GM19351 (cell line): ENCODE results near the gene DPEP2.
"Not testable (repeated sequence)": the region's sequence is repeated elsewhere in the genome, so short reads cannot be mapped to it uniquely, and the experiment has no call there.

ENCODE experiments used
- ATAC-seq: cut with Tn5 transposase; IDR thresholded peaks from one replicate; pipeline ENCODE4 v1.9.1; 2021; ENCODE audit warnings: mild to moderate bottlenecking, moderate library complexity; ENCODE audit not compliant: unreplicated experiment

The DPEP2 gene, protein sequence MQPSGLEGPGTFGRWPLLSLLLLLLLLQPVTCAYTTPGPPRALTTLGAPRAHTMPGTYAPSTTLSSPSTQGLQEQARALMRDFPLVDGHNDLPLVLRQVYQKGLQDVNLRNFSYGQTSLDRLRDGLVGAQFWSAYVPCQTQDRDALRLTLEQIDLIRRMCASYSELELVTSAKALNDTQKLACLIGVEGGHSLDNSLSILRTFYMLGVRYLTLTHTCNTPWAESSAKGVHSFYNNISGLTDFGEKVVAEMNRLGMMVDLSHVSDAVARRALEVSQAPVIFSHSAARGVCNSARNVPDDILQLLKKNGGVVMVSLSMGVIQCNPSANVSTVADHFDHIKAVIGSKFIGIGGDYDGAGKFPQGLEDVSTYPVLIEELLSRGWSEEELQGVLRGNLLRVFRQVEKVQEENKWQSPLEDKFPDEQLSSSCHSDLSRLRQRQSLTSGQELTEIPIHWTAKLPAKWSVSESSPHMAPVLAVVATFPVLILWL

DNA sequence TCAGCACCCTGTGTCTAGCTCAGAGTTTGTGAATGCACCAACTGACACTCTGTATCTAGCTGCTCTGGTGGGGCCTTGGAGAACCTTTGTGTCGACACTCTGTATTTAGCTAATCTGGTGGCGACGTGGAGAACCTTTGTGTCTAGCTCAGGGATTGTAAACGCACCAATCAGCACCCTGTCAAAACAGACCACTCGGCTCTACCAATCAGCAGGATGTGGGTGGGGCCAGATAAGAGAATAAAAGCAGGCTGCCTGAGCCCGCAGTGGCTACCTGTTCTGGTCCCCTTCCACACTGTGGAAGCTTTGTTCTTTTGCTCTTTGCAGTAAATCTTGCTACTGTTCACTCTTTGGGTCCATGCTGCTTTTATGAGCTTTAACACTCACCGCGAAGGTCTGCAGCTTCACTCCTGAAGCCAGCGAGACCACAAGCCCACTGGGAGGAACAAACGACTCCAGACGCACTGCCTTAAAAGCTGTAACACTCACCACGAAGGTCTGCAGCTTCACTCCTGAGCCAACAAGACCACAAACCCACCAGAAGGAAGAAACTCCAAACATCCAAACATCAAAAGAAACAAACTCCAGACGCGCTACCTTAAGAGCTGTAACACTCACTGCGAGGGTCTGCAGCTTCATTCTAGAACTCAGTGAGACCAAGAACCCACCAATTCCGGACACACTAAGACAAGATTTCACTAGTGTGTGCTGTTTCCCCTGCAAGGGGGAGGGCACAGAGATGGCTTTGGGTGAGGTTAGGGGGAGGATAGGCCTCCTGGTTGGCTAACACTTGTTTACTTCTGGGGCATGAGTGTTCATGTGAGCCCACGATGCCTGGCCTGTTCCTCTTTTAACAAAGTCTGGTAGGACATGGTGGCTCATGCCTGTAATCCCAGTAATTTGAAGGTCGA, at the start of gene DPEP2:
TSS of gene DPEP2 (minus strand) at position 706 of the 910 bp plus-strand sequence. CDS start 6,272 bp downstream, outside the sequence.
- ATAC-seq = not testable (repeated sequence)

DNA sequence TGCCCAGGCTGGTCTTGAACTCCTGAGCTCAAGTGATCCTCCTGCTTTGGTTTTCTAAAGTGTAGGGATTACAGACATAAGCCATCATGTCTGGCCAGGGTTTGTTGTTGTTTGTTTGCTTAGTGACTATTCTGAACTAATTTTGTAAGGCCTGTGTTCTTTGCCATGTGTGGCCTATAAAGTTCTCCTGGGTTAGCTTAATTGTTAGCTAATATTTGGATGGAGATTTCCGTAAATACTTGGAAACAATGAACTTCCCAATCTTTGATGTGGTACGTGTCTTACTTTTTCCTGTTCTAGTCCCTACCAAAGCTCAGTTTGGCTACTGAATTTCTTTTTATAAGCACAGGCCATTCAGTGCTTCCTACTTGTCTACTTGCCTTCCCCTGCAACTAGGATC, 48.7 kb upstream of the DPEP2 start:
- ATAC-seq = no peak

DNA sequence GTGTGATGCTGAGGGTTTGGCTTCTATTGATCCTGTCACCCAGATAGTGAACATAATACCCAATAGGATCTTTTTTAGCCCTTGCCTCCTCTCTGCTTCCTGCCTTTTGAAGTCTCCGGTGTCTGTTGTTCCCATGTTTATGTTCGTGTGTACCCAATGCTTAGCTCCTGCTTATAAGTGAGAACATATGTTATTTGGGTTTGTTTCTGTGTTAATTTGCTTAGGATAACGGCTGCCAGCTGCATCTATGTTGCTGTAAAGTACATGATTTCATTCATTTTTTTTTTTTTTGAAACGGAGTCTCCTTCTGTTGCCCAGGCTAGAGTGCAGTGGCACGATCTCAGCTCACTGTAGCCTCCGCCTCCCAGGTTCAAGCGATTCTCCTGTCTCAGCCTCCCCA, 46.8 kb upstream of the DPEP2 start:
- no peak for ATAC-seq

DNA sequence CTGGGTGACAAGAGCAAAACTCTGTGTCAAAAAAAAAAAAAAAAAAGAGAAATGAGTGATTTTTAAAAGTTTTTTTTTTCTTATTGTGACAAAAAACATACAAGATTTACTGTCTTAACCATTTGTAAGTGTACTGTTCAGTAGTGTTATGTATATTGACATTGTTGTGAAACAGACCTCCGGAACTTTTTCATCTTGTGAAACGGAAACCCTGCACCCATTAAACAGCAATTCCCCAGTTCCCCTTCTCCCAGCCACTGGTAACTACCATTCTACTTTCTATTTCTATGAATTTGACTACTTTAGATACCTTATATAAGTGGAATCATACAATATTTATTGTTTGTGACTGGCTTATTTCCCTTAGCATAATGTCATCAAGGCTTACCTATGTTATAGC, 42.5 kb upstream of the DPEP2 start:
- no peak for ATAC-seq

DNA sequence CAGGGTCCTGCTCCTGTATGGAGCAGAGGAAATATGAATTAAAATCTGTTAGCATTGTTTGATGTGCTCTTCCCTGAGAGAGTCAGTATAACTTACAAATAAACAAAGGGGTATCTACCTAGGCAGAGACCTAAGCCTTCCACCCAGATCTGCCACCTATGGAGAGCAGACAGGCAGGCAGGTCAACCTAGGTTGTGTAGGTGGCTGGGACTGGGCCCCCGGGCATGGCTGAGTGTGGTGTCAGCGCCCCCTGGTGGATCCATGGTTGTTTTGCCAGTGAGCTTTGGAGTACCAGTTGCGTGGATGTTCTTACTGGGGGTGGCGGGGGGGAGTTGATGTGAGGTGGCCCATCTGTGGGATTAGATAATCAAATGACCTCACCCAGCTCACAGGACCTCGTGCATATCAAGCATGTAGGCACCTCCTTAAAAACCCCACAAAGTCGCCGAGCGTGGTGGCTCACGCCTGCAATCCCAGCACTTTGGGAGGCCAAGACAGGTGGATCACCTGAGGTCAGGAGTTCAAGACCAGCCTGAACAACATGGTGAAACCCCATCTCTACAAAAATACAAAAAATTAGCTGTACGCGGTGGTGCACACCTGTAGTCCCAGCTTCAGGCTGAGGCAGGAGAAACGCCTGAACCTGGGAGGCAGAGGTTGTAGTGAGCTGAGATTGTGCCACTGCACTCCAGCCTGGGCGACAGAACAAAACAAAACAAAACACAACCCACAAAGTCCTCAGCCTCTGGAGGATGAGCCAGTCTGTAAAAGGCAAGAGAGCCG, 41.4 kb upstream of the DPEP2 start:
- peak; percentile 73 for ATAC-seq

DNA sequence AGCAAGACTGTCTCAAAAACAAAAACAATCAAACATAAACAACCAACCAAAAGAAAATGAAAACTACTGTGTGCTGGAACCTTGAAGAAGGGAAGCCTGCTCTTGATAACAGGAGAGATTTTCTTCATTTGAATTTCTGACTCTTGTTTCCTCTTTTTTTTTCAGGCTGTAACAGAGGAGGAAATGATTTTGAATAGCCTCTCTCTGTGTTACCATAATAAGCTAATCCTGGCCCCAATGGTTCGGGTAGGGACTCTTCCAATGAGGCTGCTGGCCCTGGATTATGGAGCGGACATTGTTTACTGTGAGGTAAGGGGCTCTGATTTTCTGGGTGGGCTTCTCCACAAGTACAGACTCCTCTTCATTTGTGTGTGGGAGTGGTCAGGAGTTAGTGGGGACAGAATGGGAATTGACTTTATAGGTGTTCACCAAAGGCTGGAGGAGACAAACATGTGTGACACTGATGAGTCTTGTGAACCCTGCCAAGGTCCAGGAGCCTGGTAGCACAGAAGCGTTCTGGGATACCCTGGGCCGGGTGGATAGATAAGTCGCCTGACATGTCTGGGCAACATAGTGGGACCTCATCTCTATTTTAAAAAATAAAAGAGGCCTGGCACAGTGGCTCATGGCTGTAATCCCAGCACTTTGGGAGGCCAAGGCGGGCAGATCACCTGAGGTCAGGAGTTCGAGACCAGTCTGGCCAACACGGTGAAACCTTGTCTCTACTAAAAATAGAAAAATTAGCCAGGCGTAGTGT, 38.7 kb upstream of the DPEP2 start:
- ATAC-seq = no peak

DNA sequence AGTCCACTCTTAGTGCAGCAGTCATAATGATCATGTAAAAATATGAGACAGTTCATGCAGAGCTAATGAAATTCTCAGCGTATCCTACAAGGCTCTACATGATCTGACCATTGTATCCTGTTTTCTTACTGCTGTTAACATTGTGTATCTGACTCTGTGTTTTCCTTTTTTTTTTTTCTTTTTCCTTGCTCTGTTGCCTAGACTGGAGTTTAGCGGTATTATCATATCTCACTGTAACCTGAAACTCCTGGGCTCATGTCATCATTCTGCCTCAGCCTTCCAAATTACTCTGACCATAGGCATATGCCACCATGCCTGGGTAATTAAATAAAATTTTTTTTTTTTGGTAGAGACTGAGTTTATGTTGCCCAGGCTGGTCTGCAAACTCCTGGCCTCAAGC, 35.9 kb upstream of the DPEP2 start:
- no peak for ATAC-seq

DNA sequence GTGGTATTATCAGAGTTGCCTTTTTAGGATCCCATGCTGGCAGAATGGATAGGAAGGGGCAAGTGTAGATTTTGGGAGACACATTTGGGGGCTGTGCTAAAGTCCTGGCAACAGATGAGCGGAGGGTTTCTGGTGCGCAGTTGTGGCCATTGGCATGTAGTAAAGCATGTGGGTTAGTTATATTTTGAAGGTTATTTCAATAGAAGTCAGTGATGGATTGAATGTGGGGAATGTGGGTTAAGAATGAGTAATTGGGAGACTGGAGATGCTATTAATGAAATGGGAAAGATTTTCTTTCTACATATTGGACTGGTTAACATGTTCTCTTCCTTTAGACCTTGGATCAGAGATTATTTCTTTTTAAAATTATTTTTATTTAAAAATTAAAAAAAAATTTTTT, 33.8 kb upstream of the DPEP2 start:
- ATAC-seq = no peak

DNA sequence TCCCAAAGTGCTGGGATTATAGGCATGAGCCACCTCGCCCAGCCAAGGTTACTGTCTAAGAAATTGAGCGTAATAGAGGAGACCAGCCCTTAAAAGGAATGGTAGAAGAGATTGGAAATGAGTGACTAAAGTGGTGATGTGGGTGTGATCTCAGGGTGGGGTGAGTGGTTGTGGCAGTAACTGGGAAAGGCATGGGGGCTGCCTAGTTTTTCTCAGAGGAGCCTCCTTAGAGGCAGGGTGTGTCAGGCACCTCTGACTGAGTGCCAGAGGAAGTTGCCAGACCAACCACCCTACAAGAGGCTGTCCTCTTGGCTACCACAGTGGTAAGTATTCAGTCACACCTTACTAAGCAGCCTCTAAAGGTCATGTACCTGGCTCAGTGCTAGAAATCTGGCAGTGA, 32.7 kb upstream of the DPEP2 start:
- no peak for ATAC-seq

DNA sequence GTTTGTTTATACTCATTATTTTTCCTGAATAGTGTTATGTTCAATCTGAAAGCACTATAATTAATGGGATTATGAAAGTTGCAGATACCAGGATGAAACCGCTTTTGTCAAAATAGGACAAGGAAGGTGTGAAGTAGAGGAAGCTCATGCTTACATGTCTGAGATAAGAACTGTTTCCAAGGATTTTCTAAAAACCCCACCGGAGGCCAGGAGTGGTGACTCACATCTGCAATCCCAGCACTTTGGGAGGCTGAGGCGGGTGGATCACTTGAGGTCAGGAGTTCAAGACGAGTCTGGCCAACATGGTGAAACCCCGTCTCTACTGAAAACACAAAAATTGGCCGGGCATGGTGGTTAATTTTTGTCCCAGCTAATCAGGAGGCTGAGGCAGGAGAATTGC, 30.8 kb upstream of the DPEP2 start:
- ATAC-seq = not testable (repeated sequence)

DNA sequence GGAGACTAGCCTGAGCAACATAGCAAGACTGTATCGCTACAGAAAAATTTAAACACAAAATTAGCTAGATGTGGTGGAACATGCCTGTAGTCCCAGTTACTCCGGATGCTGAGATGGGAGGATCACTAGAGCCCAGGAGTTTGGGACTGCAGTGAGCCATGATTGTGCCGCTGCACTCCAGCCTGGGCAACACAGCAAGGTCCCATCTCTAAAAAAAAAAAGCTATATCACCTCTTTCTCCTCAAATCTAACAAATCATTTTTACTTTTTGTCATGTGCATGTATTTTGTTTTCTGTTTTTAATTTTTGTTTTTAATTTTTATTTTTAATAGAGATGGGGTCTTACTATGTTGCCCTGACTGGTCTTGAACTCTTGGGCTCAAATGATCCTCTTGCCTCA, 29.7 kb upstream of the DPEP2 start:
- ATAC-seq = no peak

DNA sequence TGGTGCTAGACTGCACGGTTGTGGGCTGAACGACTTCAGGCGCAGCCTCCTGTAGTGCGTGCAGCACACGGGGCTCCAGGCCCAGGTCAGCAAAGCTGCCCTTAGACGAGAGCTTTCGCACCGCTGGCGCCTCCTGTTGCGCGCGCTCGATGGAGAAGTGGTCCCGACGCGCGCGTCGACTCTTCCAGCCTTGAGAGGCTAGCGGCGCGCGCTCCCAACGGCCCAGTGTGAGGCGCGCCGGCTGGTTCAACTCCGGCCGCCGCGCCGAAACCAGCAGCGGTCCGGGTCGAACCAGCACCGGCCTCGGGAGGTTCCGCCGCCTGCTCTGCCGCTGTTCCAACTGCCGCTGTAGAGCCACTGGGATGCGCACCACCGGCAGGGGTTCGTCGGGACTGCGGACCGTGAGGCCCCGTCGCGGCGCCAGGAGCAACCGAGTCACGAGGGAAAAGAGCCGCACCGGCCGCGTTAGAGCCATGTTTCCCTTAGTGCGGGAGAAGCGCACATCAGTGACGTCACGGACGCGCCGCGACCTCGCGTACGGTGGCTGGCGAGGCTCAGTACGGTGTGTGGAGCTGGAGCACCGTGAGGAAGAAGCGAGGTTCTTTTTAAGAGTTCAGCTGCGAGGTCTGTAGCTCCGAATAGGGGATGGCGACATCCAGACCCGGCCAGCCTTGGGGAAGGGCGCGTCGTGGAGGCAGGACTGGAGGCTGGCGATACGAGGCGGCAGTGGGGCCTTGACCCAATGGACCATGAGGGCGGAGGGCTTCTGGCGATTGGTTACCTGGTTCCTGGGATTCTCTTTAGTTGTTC, 23.6 kb upstream of the DPEP2 start, which contains the start of the genes DDX28 and DUS2:
TSS of gene DDX28 (minus strand) at position 505 of the 810 bp plus-strand sequence. CDS start at position 475, 30 bp downstream.
TSS of gene DUS2 (plus strand) at position 557 of the 810 bp plus-strand sequence. CDS start 14,740 bp downstream, outside the sequence.
- ATAC-seq = peak; percentile 79

DNA sequence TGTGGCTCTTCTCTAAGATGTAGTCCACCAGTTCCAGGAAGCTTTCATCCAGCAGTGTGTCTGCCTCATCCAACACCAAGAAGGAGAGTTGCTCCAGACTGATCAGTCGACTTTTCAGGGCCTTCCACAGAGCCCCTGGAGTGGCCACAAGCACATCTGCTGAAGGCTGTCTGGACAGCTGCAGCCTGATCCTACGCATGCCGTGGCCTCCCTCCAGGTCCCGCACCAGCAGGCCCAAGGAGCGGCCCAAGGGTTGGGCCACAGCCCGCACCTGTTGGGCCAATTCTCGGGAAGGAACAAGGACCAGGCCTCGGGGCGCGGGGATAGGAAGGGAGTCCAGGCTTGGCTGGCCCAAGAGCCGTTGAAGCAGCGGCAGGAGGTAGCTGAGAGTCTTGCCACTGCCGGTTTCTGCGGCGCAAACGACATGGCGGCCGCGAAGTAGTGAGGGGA, 23.0 kb upstream of the DPEP2 start:
- no peak for ATAC-seq

DNA sequence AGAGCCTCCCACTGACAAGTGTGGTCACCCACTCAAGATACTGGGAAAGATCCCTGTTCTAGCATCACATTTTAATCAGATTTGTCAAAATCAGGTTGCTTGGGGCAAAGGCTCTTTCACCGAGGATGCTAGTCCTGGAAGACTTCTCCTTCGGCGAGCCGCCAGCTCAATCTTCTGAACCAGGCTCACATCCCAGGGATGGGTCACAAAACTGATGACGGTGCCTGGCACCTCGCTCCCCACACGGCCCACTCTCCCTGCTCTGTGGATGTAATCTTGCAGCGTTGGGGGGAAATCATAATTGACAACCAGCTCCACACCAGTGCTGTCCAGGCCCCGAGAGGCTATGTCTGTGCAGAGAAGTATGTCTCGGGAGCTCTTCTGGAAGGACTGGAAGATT, 22.2 kb upstream of the DPEP2 start:
- ATAC-seq = no peak

DNA sequence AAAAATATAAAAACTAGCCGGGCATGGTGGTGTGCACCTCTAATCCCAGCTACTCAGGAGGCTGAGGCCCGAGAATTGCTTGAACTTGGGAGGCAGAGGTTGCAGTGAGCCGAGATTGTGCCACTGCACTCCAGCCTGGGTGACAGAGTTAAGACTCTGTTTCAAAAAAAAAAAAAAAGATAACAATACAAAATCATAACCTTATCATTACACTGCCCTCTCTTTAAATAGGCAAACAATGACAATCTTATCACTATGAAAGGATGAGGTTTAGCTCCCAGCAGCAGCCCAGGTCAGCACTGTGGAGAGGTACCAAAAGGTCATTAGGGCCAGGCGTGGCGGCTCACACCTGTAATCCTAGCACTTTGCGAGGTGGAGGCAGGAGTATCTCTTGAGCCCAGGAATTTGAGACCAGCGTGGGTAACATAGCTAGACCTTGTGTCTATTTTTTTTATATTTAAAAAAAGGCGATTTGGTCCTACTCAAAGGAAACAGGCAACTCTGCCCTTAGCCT, 19.9 kb upstream of the DPEP2 start:
- ATAC-seq = no peak

DNA sequence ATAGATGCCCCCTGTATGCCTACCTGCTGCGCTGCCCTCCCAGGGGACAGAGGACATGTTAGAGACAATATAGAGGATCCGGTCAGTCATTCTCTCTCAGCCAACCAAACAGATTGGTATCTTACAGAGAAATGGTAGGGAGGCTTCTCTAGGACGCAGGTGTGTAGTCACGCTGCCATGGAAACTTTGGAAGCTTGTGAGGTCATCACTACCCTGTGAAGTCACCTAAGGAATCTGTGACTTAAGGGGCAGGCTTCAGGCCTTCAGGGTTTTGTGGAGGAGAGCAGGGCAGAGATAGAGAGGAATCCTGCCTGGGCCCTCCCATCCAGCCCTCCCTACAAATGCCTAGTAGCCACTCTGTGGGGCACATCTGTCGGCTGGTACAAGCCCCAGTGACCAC, 16.4 kb upstream of the DPEP2 start, which contains the start of gene DPEP2NB:
TSS of gene DPEP2NB (minus strand) at position 231 of the 400 bp plus-strand sequence. CDS start at position 90, 141 bp downstream.
- ATAC-seq = no peak

DNA sequence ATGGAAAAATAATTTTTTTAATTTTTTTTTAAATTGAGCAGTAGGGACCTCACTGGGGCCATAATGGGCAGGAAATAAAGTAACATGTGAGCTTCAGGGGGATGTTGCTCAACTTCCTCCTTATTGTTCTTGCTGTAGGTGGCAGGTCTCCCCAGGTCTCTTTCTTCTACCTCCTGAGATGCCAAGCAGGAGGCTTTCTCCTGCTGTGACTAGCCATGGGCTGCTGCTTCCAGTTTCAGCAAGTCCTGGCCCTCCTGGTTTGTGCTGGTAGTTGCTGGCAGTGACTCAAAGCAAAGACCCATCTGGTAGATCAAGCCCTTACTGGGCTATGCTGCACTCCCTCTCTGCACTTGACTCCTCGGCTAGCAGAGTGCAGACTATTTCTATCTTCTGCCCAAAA, 14.2 kb upstream of the DPEP2 start:
- ATAC-seq = no peak

DNA sequence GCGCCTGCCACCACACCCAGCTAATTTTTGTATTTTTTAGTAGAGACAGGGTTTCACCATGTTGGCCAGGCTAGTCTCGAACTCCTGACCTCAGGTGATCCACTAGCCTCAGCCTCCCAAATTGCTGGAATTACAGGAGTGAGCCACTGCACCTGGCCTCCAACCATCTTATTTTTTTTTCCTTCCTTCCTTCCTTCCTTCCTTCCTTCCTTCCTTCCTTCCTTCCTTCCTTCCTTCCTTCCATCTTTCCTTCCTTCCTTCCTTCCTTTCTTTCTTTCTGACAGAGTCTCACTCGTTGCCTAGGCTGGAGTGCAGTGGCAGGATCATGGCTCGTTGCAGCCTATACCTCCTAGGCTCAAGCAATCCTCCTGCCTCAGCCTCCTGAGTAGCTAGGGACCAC, 10.6 kb upstream of the DPEP2 start:
- ATAC-seq = not testable (repeated sequence)
